Measurements from ENCODE around the gene C17orf100.

Gene C17orf100

DNA sequence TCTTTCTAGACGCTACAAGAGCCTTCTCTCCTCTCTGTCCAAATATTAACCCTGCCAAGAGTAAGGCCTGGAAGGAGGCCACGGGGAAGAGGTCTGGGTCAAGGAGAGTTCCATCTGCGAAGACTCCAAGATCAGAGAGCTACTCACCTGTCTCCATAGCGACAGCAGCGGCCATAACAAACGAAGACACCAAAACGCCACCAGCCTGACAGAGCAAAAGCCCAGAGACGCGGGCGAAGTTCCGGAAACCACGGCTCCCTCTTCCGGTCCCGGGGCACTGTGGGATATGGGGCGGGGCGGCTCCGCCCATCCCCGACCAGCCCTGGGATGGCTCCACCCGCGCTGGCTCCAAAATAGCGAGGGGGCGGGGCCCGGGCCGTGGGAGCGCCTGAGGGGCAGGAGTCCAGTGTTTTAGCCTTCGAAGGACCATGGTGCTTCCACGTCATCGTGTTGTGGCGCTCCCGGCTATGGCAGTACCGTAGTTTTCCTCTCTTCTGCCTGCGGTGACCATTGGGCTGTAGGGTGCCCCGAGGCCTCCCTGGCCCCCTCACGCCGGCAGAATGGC, at the start of gene C17orf100, which contains the start of gene MED31:
Gene C17orf100 (plus strand): TSS at position 409 of the 565 bp plus-strand sequence. CDS start 152 bp downstream, at position 561.
Gene MED31 (minus strand): TSS at position 252 of the 565 bp plus-strand sequence. CDS start 77 bp downstream, at position 175.
- peak; percentile 88 for DNase-seq (ENCODE audit: low read depth)

DNA sequence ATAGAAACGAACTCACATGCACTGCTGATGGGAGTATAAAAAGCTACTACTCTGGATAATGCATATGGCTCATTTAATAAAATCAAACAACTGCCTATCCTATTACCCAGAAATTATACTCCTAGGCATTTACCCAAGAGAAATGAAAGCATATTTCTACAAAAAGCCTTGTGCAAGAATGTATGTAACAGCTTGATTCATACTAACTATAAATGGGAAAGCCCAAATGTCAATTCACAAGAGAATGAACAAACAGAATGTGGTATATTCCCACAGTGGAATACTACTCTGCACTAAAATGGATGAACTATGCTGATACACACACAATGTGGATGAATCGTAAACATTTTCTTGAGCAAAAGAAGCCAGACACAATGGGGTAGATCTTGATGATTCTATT, 49.4 kb upstream of the C17orf100 start:
- DNase-seq (ENCODE audit: low read depth), result no peak

DNA sequence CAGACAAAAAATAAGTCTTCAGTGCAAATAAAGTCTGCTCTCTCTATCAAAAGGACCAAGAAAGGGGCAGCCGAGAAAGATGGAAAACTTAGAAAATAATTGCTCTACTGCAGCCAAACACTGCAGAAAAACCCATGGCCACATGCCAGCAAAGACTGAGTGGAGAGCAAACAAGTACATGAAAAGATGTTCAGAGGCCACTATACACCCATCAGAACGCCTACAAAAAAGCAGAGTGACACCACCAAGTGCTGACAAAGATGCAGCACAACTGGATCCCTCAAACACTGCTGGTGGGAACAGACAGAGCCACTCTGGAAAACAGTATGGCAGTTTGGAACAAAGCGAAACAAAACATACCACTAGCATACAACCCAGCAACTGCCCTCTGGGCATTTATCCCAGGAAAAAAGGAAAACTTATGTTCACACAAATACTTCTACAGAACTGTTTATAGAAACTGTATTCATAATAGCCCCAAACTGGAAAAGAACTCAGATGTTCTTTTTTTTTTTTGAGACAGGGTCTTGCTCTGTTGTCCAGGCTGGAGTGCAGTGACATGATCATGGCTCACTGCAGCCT, 47.7 kb upstream of the C17orf100 start:
- DNase-seq (ENCODE audit: low read depth), result no peak

- no peak for DNase-seq (ENCODE audit: low read depth)
These were observed 46.4 kb upstream of the C17orf100 start for GRCh38 chr17:6605142-6605541.

DNA sequence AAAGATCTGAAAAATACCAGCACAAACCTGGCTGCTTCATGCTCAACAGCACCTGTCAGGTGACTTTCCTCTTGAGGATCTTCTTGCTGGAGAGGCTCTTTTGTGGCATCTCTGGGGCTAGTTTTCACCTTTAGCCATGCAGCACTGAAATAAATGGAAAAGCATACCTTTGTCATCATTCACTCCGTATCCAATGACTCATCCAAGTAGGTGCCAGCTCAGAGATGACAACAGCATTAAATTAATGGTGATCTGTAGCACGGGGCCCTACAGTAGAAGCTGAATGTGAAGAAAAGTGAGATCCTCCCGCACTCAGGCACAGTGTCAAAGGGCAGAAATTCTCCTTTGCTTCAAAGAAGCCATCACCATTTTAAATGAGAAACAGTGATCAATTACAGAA, 43.2 kb upstream of the C17orf100 start:
- no peak for DNase-seq (ENCODE audit: low read depth)

DNA sequence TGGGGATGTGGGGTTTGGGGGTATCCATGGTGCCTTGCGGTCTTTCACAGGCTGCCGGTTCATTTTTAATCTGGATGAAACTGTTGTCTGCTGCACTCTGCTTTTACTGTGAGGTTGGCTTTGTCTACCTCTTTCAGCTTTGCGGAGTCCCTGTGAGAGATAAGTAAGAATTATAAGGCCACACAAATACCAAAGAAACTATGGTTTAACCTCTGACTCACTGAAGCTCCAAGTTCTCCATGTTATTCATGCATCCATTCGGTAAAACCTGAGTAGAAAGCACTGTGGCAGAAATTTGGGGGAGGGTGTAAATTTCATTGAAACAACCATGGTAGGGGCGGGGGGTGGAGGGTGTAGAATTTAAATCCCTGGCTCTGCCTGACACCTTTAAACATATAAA, 41.6 kb upstream of the C17orf100 start:
- no peak for DNase-seq (ENCODE audit: low read depth)

DNA sequence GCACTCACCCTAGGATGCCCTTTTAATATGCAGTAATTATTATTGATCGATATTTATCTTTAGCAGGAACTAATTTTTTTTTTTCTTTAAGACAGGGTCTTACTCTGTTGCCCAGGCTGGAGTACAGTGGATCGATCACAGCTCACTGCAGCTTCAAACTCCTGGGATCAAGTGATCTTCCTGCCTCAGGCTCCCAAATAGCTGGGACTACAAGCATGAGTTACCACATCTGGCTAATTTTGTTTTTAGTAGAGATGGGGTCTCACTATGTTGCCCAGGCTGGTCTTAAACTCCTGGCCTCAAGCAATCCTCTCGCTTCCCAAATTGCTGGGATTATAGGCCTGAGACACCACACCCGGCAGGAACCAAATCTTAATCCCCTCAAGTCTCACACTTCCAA, 40.3 kb upstream of the C17orf100 start:
- no peak for DNase-seq (ENCODE audit: low read depth)

GRCh38 chr17:6623941-6624340, 27.6 kb upstream of the C17orf100 start:
- DNase-seq (ENCODE audit: low read depth), result no peak

DNA sequence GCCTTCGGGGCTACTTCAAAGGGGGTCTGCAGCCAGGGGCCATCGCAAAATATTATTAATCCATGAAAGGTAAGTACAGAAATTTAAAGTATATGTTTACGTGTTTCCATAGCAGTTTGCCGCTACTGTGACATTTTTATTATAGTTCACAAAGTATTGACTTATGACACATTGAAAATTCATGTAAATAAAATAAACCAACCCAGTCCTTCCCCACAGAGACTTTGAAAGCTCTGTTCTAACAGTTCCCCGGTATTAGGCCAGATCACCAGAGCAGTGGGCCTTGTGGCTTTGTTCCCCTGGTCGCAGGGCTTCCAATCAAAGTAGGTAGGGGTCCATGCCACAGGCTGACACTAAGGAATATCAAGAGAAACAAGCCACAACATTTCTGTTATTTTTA, 24.9 kb upstream of the C17orf100 start:
- no peak for DNase-seq (ENCODE audit: low read depth)

DNA sequence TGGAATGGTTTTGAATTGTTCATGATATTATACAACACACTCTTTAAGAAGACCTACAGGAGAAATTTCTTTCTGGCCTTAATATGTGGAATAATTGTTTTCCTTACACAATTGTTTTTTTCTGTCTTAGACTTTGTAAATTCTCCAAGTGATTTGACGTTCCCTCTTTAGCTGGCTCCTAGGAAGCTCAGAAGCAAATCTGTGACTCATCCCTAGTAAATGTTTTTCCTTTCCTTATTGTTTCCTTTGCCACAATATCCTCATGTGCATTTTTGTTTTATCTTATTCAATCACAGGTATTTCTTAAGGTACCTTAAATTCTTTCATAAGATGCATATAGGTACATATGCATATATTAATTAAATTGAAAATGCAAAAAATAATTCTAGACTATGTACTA, 24.5 kb upstream of the C17orf100 start:
- no peak for DNase-seq (ENCODE audit: low read depth)

- DNase-seq (ENCODE audit: low read depth), result no peak
These were observed 21.2 kb upstream of the C17orf100 start for GRCh38 chr17:6630390-6630789.

DNA sequence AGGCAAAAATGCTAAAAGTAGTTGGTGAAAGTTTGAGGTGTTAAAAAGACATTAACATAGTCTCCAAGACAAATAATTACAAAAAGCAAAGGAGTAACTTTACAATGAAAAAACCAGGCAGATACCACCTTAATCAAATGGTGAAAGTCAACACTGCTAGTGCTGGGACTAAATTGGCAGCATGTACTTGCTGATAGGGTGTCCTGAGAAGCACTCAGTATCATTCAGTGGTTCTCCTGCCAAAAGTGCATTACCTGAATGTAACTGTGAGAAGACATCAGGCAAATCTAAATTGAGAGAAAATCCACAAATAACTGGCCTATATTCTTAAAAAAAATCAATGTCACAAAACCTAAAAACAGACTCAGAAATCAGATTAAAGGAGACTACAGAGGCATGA, 19.0 kb upstream of the C17orf100 start:
- DNase-seq (ENCODE audit: low read depth), result no peak

DNA sequence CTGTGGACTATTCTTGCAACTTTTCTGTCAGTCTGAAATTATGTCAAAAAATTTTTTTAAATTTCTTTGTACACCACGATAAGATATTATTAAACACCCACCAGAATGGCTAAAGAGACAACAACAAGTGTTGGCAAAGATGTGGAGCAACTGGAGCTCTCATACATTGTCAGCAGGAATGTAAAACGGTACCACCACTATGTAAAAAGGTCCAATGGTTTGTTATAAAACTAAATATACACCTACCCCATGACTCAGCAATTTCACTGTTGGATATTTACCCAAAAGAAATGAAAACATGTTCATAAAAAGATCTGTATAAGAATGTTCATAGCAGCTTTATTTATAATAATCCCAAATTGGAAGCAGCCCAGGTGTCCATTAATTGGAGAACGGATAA, 18.3 kb upstream of the C17orf100 start:
- DNase-seq (ENCODE audit: low read depth), result no peak

DNA sequence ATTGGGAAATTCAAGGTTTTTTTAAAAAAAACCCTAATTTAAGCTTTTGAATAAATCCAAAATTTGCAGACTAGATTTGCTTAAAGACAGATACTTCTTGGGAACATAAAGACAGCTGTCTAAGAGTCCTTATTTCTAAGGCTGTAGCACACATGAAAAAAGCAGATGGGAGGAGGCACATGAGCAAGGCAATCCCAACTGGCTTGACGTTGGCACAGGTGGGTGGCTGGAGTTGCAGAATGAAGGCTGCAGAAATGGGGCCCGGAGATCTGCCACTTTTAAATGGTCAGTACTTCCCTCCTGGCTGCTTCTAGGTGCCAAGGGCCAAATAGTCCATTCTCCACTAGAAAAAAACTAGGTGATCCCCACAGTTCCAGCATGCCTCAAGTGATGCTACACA, 15.5 kb upstream of the C17orf100 start:
- no peak for DNase-seq (ENCODE audit: low read depth)

- no peak for DNase-seq (ENCODE audit: low read depth)
These were observed 14.7 kb upstream of the C17orf100 start for GRCh38 chr17:6636616-6637457.

DNA sequence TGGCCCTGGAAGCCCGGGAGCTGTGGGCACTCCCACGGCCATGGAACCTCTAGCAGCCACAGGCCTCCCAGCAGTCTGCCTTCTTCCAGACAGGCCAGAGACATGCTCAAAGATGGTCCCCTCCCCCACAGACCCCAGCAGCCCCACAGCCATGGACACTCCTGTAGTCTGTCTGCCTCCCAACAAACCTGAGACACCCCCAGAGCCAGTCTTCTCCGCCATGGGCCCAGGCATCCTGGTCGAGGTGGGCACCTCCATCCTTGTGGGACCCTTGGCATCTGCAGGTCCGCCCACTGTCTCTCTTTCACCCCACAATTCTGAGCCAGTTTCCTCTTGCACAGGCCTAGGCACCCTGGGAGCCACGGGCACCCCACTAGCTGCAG, 14.1 kb upstream of the C17orf100 start:
- DNase-seq (ENCODE audit: low read depth), result no peak

DNA sequence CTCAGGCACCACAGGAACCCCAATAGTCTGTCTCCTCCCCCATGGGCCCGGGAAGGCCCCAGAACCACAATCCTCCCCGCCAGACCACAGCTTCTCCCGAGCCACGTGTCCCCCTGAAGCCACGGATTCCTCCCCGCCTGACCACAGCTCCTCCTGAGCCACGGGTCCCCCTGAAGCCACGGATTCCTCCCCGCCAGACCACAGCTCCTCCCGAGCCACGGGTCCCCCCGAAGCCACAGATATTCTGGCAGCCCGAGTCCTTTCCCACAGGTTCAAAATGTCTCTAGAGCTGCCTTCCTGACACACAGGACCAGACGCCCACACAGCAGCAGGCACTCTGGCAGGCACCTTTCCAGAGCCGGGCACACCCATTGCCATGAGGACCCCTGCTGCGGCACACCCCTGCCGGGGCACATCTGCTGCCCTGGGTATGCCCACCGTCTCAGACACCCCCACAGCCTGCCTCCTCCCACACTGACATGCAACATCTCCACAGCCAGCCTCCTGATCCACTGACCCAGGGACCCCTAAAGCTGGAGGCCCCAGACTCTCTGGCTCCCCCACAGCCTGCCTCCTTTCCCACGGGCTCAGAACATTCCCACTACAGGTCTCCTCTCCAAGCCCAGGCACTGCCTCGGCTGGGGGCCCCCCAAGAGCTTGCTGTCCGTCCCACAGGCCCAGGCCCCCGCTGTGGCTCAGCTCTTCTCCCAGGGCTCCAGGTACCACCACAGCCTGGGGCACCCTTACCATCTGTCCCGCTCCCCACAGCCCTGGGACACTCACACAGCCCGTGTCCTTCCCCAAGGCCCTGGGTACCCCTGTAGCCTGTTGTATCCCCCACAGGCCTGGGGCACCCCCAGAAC, 13.3 kb upstream of the C17orf100 start:
- DNase-seq (ENCODE audit: low read depth), result no peak

GRCh38 chr17:6639014-6639585, 12.5 kb upstream of the C17orf100 start:
- DNase-seq (ENCODE audit: low read depth), result no peak

GRCh38 chr17:6639586-6640535, 11.7 kb upstream of the C17orf100 start:
- no peak for DNase-seq (ENCODE audit: low read depth)

GRCh38 chr17:6640536-6641246, 10.9 kb upstream of the C17orf100 start, which contains the start of the genes KIAA0753 and TXNDC17:
KIAA0753 (minus strand) TSS chr17:6640711; CDS start chr17:6635103, 5,608 bp downstream.
TXNDC17 (plus strand) TSS chr17:6641060; CDS start chr17:6641083, 23 bp downstream.
- peak; percentile 83 for DNase-seq (ENCODE audit: low read depth)
